Hepatocyte (in vitro differentiated cells): ENCODE data around the gene PDSS2.

ENCODE experiments used
- EZH2 ChIP-seq: fragments of 200-600 bp; sonication (generic); IDR thresholded peaks from 2 replicates; pipeline ENCODE4 v1.6.1; 2016; ENCODE audit warnings: antibody characterized with exemption, mild to moderate bottlenecking, borderline replicate concordance
- EZH2phosphoT487 ChIP-seq: fragments of 200-600 bp; sonication (generic); IDR thresholded peaks from one replicate; pipeline ENCODE4 v1.6.1; 2018; ENCODE audit warnings: antibody characterized with exemption, mild to moderate bottlenecking, low read depth, moderate library complexity; ENCODE audit not compliant: unreplicated experiment, severe bottlenecking
- TF ChIP-seq, protein P1 (sequence below): fragments of 200-600 bp; sonication (generic); IDR thresholded peaks from 2 replicates; pipeline ENCODE4 v1.5.1; 2016; ENCODE audit warnings: antibody characterized with exemption, mild to moderate bottlenecking; ENCODE audit not compliant: poor library complexity

DNA sequence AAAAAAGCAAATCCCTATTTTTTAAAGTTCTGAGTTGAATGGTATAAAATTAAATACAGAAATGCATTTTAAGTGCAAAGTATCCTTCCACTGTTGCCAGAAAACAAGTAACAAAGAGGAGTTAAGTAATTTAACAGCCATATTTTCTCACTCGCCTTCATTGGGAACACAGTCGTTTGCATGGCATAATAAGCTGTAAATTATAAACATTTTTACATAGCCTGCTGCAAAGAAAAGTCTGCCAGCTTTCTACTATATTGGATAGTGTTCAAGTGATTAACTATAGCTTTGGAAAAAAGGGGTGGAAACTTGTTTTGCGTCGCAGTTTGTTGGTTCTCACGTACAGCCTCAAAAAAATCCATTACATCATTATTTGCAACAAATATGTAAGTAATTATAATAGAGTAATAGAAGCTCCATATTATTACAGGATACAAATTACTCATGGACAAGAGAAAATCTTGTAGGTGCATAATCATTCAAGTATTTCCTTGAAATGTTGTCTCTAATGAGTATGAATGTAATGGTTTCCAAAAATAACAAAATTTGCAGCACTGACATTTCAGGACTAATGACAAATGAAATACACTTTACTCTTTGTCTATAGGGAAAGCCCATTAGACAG, 139.3 kb downstream of the PDSS2 start:
- TF ChIP-seq, protein P1, sequence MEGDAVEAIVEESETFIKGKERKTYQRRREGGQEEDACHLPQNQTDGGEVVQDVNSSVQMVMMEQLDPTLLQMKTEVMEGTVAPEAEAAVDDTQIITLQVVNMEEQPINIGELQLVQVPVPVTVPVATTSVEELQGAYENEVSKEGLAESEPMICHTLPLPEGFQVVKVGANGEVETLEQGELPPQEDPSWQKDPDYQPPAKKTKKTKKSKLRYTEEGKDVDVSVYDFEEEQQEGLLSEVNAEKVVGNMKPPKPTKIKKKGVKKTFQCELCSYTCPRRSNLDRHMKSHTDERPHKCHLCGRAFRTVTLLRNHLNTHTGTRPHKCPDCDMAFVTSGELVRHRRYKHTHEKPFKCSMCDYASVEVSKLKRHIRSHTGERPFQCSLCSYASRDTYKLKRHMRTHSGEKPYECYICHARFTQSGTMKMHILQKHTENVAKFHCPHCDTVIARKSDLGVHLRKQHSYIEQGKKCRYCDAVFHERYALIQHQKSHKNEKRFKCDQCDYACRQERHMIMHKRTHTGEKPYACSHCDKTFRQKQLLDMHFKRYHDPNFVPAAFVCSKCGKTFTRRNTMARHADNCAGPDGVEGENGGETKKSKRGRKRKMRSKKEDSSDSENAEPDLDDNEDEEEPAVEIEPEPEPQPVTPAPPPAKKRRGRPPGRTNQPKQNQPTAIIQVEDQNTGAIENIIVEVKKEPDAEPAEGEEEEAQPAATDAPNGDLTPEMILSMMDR = no peak
- TF ChIP-seq EZH2phosphoT487 = no peak
- no peak for TF ChIP-seq EZH2
